HEK293T (cell line): ENCODE measurements around the gene RAB11FIP4.

Experiments
- ARNT ChIP-seq: fragments of 450-650 bp; IDR thresholded peaks from 2 replicates; pipeline ENCODE4 v1.6.1; 2017; ENCODE audit warnings: mild to moderate bottlenecking
- PKNOX1 ChIP-seq: fragments of 450-650 bp; IDR thresholded peaks from 2 replicates; pipeline ENCODE4 v1.6.1; 2016

DNA sequence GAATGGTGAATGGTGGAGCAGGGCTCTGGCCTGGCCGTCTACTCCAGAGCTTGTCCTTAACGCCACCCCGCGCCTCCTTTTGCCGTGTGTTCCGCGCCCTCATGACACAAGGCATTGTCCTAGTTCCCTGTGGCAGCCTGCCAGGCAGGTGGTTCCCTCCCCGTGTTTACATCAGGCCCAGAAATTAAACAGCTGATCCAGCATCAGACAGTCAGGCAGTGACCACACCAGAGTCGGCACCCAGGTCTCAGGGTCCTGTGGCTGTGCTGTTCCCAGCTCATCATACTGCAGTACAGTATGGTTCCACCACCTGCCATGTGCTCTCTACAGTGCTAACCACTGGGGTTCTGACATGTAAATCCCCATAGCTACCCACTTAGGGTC lies 119.7 kb downstream of the RAB11FIP4 start:
- no peak for TF ChIP-seq ARNT
- no peak for TF ChIP-seq PKNOX1
